Renal cortex interstitium (tissue), 15 donors: ENCODE data around the gene MAGEA2. TPM values are rescaled to one million over a fixed set of nuclear protein-coding genes. Genes with fewer than 3 reads are reported as not detected.
"Not testable (repeated sequence)": the region's sequence is repeated elsewhere in the genome, so short reads cannot be mapped to it uniquely, and the experiment has no call there.

Experiments
- DNase-seq, 11 donors: peaks; one replicate each; pipeline ENCODE4 v3.0.0-alpha.2; 2013; ENCODE audit warnings: low read depth in 9 of 11, low spot score in 4 of 11; ENCODE audit errors: extremely low read depth in 1 of 11
- long read RNA-seq, 16 experiments: transcript quantifications; one replicate each; lab custom pipeline, GENCODE V29; 2026
- polyA plus RNA-seq, 3 donors: library from polyadenylated mRNA; unstranded; fragments of 120-200 nt; gene quantifications; one replicate each; pipeline ENCODE4 v1.2.1, GENCODE V29; 2013; ENCODE audit not compliant: insufficient read length in 3 of 3

The MAGEA2 gene
- polyA plus RNA-seq: not detected
- long read RNA-seq, donor 1: 0 reads
- long read RNA-seq, donor 2: 0 reads
- long read RNA-seq, donor 3: 0 reads
- long read RNA-seq, donor 4: 0 reads
- long read RNA-seq, donor 5: 0 reads
- long read RNA-seq, donor 6: 0 reads
- long read RNA-seq, donor 7: 0 reads
- long read RNA-seq, donor 8: 0 reads
- long read RNA-seq, donor 9: 0 reads
- long read RNA-seq, donor 10: 0 reads
- long read RNA-seq, donor 11: 0 reads
- long read RNA-seq, donor 12: 0 reads
- long read RNA-seq, donor 13: 0 reads
- long read RNA-seq, donor 14: 0 reads
- long read RNA-seq, donor 15: 0 reads
- long read RNA-seq, donor 16: 0 reads

DNA sequence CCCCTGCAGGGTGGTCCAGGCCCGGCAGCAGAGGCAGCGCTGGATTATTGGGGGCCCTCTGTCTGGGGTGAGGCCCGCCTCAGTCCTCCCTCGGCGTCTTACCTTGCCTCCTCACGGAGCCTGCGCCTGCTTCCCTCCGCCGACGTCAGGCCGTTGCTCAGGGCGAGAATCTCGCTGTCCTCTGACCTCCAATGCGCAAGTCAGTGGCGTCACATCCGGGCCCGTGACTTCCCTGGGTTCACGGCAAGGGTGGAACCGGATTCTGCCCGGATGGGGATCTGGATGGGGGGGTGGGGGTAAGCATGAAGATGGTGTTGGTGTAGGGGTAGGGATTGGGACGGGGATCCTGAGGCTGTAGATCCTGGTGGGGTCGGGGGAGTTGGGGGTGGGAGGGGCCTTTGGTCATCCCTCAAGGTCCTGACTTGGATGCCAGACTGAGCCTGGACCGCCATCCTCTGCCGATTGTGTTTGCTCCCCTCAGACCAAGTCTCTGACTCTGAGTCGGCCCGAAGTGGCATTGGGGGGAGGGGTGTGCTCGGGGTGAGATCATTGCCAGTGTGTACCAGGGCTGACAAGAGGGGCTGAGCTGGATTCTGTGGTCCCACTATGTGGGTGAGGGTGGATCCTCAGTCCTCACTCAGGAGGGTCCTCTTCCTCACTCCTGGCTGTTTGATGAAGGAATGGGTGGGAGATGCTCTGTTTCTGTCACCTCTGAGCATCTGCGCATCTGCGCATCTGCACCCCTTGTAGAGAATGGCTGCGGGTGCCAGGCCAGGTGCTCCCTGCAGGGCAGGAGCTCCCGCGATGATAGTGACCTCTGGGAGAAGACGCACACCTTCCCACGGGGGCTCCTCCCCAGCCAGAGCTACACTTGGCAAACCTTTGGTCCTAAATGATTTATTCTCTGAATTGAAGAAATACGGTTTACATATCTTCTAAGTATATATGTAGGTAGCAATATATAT, at the start of gene MAGEA2:
MAGEA2 (minus strand) TSS at position 157 of the 965 bp plus-strand sequence. CDS start 2,479 bp downstream, outside the sequence.
- DNase-seq: not testable (repeated sequence)

GRCh38 chrX:152798945-152799344, 45.3 kb upstream of the MAGEA2 start:
- no peak for DNase-seq

DNA sequence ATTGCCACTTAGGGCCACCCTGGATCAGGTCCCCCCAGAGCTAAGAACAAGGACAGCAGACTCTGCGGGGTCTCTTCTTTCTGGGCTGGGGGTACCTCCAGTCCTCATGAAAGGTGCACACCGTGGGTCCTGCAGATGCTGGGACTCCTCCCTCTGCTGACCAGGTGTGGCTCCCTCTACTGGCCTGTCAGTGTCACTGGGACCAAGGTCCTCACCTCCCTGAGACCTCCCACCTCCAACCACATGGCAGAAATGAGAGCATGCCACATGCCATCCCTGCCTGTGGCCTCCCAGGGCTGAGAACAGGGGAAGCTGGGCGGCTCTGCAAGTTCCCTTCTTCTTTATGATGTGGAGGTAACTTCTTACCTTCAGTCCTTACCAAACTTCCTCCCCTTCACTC, 33.4 kb upstream of the MAGEA2 start:
- not testable (repeated sequence) for DNase-seq

DNA sequence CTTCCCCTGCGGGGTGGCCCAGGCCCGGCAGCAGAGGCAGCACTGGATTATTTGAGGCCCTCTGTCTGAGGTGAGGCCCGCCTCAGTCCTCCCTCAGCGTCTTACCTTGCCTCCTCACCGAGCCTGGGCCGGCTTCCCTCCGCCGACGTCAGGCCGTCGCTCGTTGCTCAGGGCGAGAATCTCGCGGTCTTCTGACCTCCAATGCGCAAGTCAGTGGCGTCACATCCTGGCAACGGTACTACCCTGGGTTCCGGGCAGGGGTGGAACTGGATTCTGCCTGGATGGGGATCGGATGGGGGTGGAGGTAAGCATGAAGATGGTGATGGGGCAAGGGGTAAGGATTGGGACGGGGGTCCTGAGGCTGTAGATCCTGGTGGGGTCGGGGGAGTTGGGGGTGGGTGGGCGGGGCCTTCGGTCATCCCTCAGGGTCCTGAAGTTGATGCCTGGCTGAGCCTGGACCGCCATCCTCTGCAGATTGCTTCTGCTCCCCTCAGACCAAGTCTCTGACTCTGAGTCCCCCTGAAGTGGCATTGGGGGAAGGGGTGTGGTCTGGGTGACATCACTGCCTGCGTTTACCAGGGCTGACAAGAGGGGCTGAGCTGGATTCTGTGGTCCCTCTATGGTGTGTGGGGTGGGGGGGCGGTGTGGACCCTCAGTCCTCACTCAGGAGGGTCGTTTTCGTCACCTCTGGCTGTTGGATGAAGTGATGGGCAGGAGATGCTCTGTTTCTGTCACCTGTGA, 16.1 kb upstream of the MAGEA2 start, which contains the start of gene MAGEA6:
MAGEA6 (minus strand) TSS at position 141 of the 741 bp plus-strand sequence. CDS start 2,039 bp downstream, outside the sequence.
- DNase-seq: not testable (repeated sequence)

DNA sequence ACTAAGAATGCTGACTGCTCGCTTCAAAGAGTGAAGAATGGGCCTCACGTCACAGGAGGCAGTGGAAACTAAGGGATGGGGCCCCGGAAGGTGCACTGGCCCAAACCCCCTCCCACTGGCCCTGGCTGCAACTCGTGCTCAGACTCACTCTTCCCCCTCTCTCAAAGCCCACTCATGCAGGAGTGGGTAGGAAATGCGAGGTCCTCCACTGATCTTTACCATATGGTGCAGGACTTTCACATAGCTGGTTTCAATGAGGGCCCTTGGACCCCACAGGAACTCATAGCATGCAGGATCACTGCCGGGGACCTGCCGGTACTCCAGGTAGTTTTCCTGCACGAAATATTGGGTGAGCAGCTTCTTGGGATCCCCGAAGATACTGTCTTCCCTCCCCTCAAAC, 12.9 kb upstream of the MAGEA2 start:
- DNase-seq: not testable (repeated sequence)

DNA sequence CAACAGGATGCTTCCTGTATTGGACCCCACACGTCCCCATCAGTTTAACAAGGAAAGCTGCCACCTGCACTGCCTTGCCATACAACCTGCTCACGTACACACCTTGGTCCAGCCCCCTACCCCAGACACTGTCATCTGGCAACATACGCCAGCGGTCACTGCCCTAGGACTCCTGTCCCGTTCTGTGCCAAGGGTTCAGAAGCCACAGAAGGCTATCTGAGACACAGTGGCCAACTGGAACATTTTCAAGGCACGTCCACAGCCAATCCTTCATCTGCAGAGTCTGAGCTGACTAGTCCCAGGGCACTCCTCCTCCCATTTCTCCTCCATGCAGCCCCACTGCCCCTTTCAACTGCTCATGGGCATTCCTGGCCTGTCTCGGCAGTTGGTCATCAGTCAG, 7.9 kb upstream of the MAGEA2 start:
- not testable (repeated sequence) for DNase-seq

DNA sequence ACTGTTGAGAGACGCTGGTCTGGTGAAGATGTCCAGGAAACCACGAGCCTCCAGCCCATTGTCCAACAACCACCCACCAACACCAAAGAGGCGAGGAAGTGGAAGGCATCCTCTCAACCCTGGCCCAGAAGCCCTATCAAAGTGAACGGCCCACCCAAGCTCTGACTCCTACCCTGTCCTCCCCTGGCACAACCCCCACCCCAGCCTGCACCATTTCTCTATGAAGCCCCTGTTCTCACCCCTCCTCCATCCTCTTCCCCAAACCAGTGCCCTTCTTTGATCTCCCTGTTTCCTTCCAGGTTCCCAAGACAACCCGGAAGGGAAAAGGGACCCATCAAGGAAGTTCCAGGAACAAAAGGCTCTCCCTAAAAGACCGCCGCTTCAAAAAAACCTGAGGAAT, 5.9 kb upstream of the MAGEA2 start:
- DNase-seq: not testable (repeated sequence)

- DNase-seq: not testable (repeated sequence)
Observed at GRCh38 chrX:152758918-152759317, 5.3 kb upstream of the MAGEA2 start, which contains the start of gene CSAG3. TSS of gene CSAG3 (plus strand) at chrX:152759218.

- not testable (repeated sequence) for DNase-seq
Observed at GRCh38 chrX:152754871-152755270, 1.2 kb upstream of the MAGEA2 start.

DNA sequence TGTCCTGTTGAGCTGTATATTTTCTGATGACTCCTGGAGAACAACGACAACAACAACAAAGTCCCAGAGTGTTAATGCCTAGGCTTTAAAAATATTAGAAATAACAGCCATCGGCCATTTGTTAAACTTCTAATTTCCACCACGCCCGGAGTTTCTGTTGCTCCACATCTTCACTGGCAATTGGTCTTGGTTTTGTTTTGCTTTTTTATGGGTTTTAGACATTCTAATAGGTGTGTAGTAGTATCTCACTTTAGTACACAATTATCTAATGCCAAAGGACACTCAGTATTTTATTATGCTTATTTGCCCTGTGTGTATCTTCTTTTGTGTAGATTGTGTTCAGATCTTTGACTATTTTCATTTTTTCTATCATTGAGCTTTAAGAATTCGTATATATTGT, 15.1 kb downstream of the MAGEA2 start:
- no peak for DNase-seq

DNA sequence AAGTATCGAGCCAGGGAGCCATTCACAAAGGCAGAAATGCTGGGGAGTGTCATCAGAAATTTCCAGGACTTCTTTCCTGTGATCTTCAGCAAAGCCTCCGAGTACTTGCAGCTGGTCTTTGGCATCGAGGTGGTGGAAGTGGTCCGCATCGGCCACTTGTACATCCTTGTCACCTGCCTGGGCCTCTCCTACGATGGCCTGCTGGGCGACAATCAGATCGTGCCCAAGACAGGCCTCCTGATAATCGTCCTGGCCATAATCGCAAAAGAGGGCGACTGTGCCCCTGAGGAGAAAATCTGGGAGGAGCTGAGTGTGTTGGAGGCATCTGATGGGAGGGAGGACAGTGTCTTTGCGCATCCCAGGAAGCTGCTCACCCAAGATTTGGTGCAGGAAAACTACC, 17.1 kb downstream of the MAGEA2 start:
- not testable (repeated sequence) for DNase-seq

DNA sequence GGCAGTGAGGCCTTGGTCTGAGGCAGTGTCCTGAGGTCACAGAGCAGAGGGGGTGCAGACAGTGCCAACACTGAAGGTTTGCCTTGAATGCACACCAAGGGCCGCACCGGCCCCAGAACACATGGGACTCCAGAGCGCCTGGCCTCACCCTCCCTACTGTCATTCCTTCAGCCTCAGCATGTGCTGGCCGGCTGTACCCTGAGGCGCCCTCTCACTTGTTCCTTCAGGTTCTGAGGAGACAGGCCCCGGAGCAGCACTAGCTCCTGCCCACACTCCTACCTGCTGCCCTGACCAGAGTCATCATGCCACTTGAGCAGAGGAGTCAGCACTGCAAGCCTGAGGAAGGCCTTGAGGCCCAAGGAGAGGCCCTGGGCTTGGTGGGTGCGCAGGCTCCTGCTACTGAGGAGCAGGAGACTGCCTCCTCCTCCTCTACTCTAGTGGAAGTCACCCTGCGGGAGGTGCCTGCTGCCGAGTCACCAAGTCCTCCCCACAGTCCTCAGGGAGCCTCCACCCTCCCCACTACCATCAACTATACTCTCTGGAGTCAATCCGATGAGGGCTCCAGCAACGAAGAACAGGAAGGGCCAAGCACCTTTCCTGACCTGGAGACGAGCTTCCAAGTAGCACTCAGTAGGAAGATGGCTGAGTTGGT, 17.7 kb downstream of the MAGEA2 start:
- no peak for DNase-seq

- DNase-seq: no peak
Observed at GRCh38 chrX:152735101-152735500, 18.5 kb downstream of the MAGEA2 start.

DNA sequence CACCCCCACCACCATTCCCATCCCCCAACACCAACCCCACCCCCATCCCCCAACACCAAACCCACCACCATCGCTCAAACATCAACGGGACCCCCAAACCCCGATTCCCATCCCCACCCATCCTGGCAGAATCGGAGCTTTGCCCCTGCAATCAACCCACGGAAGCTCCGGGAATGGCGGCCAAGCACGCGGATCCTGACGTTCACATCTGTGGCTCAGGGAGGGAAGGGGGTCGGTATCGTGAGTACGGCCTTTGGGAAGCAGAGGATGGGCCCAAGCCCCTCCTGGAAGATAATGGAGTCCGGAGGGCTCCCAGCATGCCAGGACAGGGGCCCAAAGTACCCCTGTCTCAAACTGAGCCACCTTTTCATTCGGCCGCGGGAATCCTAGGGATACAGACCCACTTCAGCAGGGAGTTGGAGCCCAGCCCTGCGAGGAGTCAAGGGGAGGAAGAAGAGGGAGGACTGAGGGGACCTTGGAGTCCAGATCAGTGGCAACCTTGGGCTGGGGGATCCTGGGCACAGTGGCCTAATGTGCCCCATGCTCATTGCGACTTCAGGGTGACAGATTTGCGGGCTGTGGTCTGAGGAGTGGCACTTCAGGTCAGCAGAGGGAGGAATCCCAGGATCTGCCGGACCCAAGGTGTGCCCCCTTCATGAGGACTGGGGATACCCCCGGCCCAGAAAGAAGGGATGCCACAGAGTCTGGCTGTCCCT, 19.3 kb downstream of the MAGEA2 start:
- not testable (repeated sequence) for DNase-seq

GRCh38 chrX:152733261-152733975, 20.2 kb downstream of the MAGEA2 start, which contains the start of the genes CSAG1 and MAGEA12:
TSS of gene CSAG1 (minus strand) at chrX:152733721. CDS start at chrX:152732460, 1,261 bp downstream.
TSS of gene MAGEA12 (plus strand) at chrX:152733757. CDS start at chrX:152736162, 2,405 bp downstream.
- no peak for DNase-seq

DNA sequence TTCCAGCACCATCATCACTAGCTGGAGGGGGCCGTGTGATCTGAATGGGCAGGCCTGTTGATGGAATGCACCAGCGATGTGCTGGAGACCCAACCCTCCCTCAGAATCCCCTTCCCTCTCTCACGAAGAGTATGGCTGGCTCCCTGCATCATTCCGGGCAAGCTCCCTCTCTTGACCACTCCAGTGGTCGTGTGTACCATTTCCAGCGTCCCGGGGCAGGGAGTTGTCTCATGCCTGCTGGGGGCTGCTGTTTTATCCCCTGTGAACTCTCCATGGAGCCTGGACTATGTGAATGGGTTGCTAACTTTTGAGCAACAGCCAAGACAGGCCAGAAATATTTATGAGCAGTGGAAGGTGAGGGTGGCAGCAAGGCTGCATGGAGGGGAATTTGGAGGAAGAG, 28.2 kb downstream of the MAGEA2 start:
- DNase-seq: no peak
